ENCODE results near the gene TSPAN18. TPM values are rescaled to one million over a fixed set of nuclear protein-coding genes. Genes with fewer than 3 reads are reported as not detected.

The TSPAN18 gene
- total and polyA plus RNA-seq, 2 experiments from 2014 or later: 68.6 to 82.8 TPM

DNA sequence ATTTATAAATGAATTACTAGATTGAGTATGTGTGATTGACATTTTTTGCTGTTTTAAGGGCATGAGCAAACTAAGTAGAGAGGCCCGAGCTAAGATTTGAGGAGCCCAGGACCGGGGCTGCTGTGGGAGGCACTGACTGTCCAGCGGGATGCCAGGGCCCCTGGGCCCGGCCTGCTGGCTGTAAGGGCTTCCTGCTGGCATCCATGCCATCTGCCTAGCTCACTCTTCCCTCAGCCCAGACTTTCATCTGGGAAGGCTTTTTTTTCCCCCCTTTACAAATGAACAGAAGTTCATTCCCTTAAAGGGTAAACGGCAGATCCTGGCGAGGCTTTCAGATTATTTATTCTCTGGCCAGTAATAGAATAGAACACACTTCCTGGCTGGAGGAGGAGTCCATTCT, 239.9 kb downstream of the TSPAN18 start:
- H3K27me3 ChIP-seq: no peaks in the 10 kb centered on the region
- peaks cover 42% of the 10 kb centered on the region for H3K4me1 ChIP-seq (ENCODE audit: low read depth)
- no peak for DNase-seq (ENCODE audit: low read depth in 1 of 2, low spot score in 1 of 2)
- TF ChIP-seq, protein P1, sequence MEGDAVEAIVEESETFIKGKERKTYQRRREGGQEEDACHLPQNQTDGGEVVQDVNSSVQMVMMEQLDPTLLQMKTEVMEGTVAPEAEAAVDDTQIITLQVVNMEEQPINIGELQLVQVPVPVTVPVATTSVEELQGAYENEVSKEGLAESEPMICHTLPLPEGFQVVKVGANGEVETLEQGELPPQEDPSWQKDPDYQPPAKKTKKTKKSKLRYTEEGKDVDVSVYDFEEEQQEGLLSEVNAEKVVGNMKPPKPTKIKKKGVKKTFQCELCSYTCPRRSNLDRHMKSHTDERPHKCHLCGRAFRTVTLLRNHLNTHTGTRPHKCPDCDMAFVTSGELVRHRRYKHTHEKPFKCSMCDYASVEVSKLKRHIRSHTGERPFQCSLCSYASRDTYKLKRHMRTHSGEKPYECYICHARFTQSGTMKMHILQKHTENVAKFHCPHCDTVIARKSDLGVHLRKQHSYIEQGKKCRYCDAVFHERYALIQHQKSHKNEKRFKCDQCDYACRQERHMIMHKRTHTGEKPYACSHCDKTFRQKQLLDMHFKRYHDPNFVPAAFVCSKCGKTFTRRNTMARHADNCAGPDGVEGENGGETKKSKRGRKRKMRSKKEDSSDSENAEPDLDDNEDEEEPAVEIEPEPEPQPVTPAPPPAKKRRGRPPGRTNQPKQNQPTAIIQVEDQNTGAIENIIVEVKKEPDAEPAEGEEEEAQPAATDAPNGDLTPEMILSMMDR (IDR thresholded peaks at IDR 0.05; ENCODE audit: low read depth, low read length): no peak
- no peaks in the 10 kb centered on the region for H3K9me3 ChIP-seq (ENCODE audit: low read depth)
- H3K36me3 ChIP-seq: no peaks in the 10 kb centered on the region
- H3K4me3 ChIP-seq: no peak overlapping the region
- no peak overlapping the region for H3K27ac ChIP-seq

DNA sequence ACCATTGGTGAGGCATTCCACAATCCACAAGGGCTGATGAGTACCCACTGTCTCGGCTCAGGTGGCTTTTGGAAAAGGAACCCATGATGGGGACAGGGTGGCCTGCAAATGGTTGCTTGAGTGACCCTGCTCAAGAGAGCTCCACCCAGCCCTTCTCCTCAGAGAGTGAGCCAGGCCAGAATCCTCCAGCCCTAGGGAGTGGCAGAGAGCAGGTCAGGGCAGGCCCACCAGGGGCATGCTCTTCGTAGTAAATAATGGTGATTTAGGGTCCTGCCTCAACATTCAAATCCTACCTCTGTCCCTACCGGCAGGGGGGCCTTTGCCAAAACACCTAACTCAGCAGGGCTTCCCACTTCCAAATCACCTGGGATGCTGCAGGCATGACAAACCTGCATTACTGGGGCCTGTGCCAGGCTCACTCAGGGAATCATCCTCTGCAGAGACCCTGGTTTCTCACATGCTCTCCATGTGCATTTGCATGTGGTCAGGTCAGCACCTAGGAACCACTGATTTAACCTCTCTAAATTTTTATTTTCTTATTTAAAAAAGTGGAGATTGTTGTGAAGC, 241.3 kb downstream of the TSPAN18 start:
- no peak for DNase-seq (ENCODE audit: low read depth in 1 of 2, low spot score in 1 of 2)
- H3K27ac ChIP-seq: no peak overlapping the region
- no peaks in the 10 kb centered on the region for H3K36me3 ChIP-seq
- H3K4me3 ChIP-seq: no peak overlapping the region
- H3K27me3 ChIP-seq: no peaks in the 10 kb centered on the region
- H3K4me1 ChIP-seq (ENCODE audit: low read depth): peaks cover 42% of the 10 kb centered on the region
- TF ChIP-seq, protein P1 (IDR thresholded peaks at IDR 0.05; ENCODE audit: low read depth, low read length): no peak
- H3K9me3 ChIP-seq (ENCODE audit: low read depth): no peaks in the 10 kb centered on the region

DNA sequence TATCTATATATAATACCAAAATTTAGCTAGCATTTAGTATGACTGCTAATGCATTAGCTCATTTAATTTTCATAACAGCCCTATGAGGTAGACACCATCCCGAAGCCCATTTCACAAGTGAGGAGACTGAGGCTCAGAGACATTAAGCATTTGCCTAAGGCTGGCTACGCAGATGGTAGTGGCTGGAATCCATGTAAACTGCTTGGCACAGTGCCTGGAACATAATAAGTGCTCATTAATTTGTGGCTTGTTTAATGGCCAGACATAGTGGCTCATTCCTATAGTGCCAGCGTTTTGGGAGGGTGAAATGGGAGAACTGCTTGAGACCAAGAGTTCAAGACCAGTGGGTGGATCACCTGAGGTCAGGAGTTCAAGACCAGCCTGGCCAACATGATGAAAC, 241.7 kb downstream of the TSPAN18 start:
- no peak for DNase-seq (ENCODE audit: low read depth in 1 of 2, low spot score in 1 of 2)
- H3K27ac ChIP-seq: no peak overlapping the region
- TF ChIP-seq, protein P1 (IDR thresholded peaks at IDR 0.05; ENCODE audit: low read depth, low read length): no peak
- H3K27me3 ChIP-seq: no peaks in the 10 kb centered on the region
- H3K9me3 ChIP-seq (ENCODE audit: low read depth): no peaks in the 10 kb centered on the region
- no peaks in the 10 kb centered on the region for H3K36me3 ChIP-seq
- H3K4me3 ChIP-seq: no peak overlapping the region
- peaks cover 38% of the 10 kb centered on the region for H3K4me1 ChIP-seq (ENCODE audit: low read depth)

DNA sequence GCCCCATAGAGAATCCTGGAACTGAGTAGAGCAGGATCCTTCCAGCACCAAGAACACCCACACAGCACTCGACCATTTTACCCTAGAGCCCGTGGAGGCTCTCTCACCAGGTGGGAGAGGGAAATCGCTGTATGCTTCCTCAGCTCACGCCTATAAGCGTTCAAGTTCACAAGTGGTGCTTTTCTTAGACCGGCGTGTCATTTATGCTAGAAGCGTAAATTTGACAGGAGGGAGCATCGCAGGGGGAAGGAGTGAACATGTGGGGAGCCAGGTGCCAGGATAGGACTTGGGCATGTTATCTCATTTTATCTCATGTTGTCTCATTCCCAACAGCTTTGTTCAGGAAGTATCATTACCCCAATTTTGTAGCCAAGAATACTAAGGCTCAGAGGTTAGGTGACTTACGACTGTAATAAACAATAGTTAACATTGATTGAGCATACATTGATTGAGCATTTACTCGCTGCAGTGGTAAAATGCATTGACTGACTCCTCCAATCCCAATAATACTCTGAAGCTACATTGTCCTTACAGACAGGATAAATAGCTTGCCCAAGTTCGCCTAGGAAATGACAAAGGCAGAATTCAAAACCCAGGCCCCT, 243.0 kb downstream of the TSPAN18 start:
- peaks cover 30% of the 10 kb centered on the region for H3K4me1 ChIP-seq (ENCODE audit: low read depth)
- no peak overlapping the region for H3K27ac ChIP-seq
- H3K9me3 ChIP-seq (ENCODE audit: low read depth): no peaks in the 10 kb centered on the region
- H3K27me3 ChIP-seq: no peaks in the 10 kb centered on the region
- H3K36me3 ChIP-seq: no peaks in the 10 kb centered on the region
- DNase-seq (ENCODE audit: low read depth in 1 of 2, low spot score in 1 of 2): no peak
- no peak overlapping the region for H3K4me3 ChIP-seq
- TF ChIP-seq, protein P1 (IDR thresholded peaks at IDR 0.05; ENCODE audit: low read depth, low read length): no peak

DNA sequence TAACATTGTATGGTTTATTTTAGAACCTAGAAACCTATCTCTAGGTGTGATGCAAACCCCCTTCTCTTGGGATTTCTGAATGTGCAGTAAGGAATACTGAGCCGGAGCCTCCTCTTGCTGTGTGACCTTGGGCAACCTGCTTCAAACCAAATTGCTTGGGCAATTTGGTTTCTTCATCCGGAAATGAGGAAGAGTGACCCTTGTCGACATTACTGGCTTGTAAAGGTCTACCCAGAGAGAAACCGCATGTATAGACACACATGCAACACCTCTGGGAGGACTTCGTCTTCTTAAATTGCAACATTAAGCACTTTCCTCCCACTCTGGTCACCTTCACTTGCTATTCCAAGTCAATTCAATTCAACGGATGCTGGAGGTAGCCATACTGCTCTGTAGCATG, 243.5 kb downstream of the TSPAN18 start:
- no peak for DNase-seq (ENCODE audit: low read depth in 1 of 2, low spot score in 1 of 2)
- TF ChIP-seq, protein P1 (IDR thresholded peaks at IDR 0.05; ENCODE audit: low read depth, low read length): no peak

More for the DNA sequence above, 243.5 kb downstream of the TSPAN18 start:
- Histone ChIP-seq H3K27me3 (no peaks in the 10 kb centered on the region), H3K36me3 (no peaks in the 10 kb centered on the region), H3K27ac (no peak overlapping the region), H3K4me3 (no peak overlapping the region), H3K4me1 (ENCODE audit: low read depth) (peaks cover 26% of the 10 kb centered on the region), H3K9me3 (ENCODE audit: low read depth) (no peaks in the 10 kb centered on the region)

Data from cardiac muscle cell (in vitro differentiated cells and primary cell).